Measurements from ENCODE around the gene FAM210A. TPM values are rescaled to one million over a fixed set of nuclear protein-coding genes. Genes with fewer than 3 reads are reported as not detected.

FAM210A gene
- total RNA-seq, 1 donor from 2014 or later, result 19.6 TPM

DNA sequence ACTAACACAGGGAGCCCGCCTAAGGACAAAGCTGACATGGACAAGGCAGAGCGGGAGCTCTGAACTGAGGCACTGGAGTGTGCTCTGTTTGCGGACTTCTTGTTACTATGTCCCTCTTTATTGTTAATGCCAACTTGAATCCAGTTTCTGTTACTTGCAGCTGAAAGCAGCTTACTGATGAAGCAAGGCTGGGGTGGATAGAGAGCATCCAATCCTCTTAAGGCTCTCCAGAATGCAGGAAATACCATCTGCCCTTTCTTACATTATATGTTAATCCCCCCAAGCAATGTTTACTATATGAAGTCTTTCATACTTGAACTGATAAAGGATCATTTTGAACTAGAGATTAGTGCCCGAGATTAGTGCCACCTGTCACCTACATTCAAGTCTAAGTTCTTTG, 9.4 kb downstream of the FAM210A start:
- H3K27ac Mint-ChIP-seq (ENCODE audit: unreplicated experiment), result no peak overlapping the region
- H3K27me3 Mint-ChIP-seq (ENCODE audit: low read depth), result no peaks in the 10 kb centered on the region
- no peaks in the 10 kb centered on the region for H3K4me1 Mint-ChIP-seq (ENCODE audit: low read depth)
- H3K9me3 Mint-ChIP-seq (ENCODE audit: low read depth), result peaks cover 7% of the 10 kb centered on the region
- H3K4me3 Mint-ChIP-seq (ENCODE audit: unreplicated experiment), result no peak overlapping the region
- no peak for DNase-seq (ENCODE audit: low spot score)
- TF ChIP-seq, protein P1, sequence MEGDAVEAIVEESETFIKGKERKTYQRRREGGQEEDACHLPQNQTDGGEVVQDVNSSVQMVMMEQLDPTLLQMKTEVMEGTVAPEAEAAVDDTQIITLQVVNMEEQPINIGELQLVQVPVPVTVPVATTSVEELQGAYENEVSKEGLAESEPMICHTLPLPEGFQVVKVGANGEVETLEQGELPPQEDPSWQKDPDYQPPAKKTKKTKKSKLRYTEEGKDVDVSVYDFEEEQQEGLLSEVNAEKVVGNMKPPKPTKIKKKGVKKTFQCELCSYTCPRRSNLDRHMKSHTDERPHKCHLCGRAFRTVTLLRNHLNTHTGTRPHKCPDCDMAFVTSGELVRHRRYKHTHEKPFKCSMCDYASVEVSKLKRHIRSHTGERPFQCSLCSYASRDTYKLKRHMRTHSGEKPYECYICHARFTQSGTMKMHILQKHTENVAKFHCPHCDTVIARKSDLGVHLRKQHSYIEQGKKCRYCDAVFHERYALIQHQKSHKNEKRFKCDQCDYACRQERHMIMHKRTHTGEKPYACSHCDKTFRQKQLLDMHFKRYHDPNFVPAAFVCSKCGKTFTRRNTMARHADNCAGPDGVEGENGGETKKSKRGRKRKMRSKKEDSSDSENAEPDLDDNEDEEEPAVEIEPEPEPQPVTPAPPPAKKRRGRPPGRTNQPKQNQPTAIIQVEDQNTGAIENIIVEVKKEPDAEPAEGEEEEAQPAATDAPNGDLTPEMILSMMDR (IDR thresholded peaks at IDR 0.05), result no peak
- H3K36me3 Mint-ChIP-seq (ENCODE audit: low read depth), result no peaks in the 10 kb centered on the region

DNA sequence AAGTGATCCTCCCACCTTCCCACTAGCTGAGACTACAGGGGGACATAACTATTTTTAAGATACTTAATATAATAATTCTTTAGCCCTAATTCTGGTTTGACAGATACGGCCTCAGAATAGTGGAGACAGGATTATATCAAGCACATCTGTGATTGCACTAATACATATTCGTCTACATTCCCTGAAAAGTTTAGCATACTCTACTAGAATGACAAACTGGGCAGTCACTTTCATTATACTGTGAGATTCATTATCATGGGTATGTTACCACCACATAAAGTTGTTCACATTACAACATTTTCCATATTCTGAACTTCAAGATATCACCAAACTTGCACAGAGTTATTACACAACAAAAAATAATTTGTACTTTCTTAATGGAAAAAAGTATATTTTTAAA, 11.0 kb downstream of the FAM210A start:
- peaks cover 1% of the 10 kb centered on the region for H3K36me3 Mint-ChIP-seq (ENCODE audit: low read depth)
- H3K27ac Mint-ChIP-seq (ENCODE audit: unreplicated experiment), result no peak overlapping the region
- DNase-seq (ENCODE audit: low spot score), result no peak
- peaks cover 7% of the 10 kb centered on the region for H3K9me3 Mint-ChIP-seq (ENCODE audit: low read depth)
- TF ChIP-seq, protein P1 (IDR thresholded peaks at IDR 0.05), result no peak
- H3K27me3 Mint-ChIP-seq (ENCODE audit: low read depth), result no peaks in the 10 kb centered on the region
- H3K4me1 Mint-ChIP-seq (ENCODE audit: low read depth), result peaks cover 9% of the 10 kb centered on the region
- H3K4me3 Mint-ChIP-seq (ENCODE audit: unreplicated experiment), result no peak overlapping the region

- Mint-ChIP-seq H3K36me3 (ENCODE audit: low read depth) (peaks cover 1% of the 10 kb centered on the region), H3K9me3 (ENCODE audit: low read depth) (peaks cover 7% of the 10 kb centered on the region), H3K4me1 (ENCODE audit: low read depth) (peaks cover 9% of the 10 kb centered on the region), H3K27ac (ENCODE audit: unreplicated experiment) (no peak overlapping the region), H3K27me3 (ENCODE audit: low read depth) (no peaks in the 10 kb centered on the region), H3K4me3 (ENCODE audit: unreplicated experiment) (no peak overlapping the region)
- DNase-seq (ENCODE audit: low spot score), result no peak
- TF ChIP-seq, protein P1 (IDR thresholded peaks at IDR 0.05), result no peak
Observed at GRCh38 chr18:13713455-13714055, 12.8 kb downstream of the FAM210A start.

- peaks cover 9% of the 10 kb centered on the region for H3K4me1 Mint-ChIP-seq (ENCODE audit: low read depth)
- H3K4me3 Mint-ChIP-seq (ENCODE audit: unreplicated experiment), result no peak overlapping the region
- no peaks in the 10 kb centered on the region for H3K27me3 Mint-ChIP-seq (ENCODE audit: low read depth)
- peaks cover 1% of the 10 kb centered on the region for H3K36me3 Mint-ChIP-seq (ENCODE audit: low read depth)
- DNase-seq (ENCODE audit: low spot score), result no peak
- TF ChIP-seq, protein P1 (IDR thresholded peaks at IDR 0.05), result no peak
- peaks cover 3% of the 10 kb centered on the region for H3K9me3 Mint-ChIP-seq (ENCODE audit: low read depth)
- H3K27ac Mint-ChIP-seq (ENCODE audit: unreplicated experiment), result no peak overlapping the region
Observed at GRCh38 chr18:13712400-13713131, 13.8 kb downstream of the FAM210A start.

GRCh38 chr18:13710414-13710831, 15.9 kb downstream of the FAM210A start:
- no peaks in the 10 kb centered on the region for H3K27me3 Mint-ChIP-seq (ENCODE audit: low read depth)
- DNase-seq (ENCODE audit: low spot score), result no peak
- no peaks in the 10 kb centered on the region for H3K9me3 Mint-ChIP-seq (ENCODE audit: low read depth)
- peak overlapping the region; percentile 6 for H3K27ac Mint-ChIP-seq (ENCODE audit: unreplicated experiment)
- H3K36me3 Mint-ChIP-seq (ENCODE audit: low read depth), result peaks cover 1% of the 10 kb centered on the region
- peaks cover 9% of the 10 kb centered on the region for H3K4me1 Mint-ChIP-seq (ENCODE audit: low read depth)
- no peak overlapping the region for H3K4me3 Mint-ChIP-seq (ENCODE audit: unreplicated experiment)
- TF ChIP-seq, protein P1 (IDR thresholded peaks at IDR 0.05), result no peak
